ENCODE data around the gene LYAR.

- TF ChIP-seq, protein P1, sequence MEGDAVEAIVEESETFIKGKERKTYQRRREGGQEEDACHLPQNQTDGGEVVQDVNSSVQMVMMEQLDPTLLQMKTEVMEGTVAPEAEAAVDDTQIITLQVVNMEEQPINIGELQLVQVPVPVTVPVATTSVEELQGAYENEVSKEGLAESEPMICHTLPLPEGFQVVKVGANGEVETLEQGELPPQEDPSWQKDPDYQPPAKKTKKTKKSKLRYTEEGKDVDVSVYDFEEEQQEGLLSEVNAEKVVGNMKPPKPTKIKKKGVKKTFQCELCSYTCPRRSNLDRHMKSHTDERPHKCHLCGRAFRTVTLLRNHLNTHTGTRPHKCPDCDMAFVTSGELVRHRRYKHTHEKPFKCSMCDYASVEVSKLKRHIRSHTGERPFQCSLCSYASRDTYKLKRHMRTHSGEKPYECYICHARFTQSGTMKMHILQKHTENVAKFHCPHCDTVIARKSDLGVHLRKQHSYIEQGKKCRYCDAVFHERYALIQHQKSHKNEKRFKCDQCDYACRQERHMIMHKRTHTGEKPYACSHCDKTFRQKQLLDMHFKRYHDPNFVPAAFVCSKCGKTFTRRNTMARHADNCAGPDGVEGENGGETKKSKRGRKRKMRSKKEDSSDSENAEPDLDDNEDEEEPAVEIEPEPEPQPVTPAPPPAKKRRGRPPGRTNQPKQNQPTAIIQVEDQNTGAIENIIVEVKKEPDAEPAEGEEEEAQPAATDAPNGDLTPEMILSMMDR (IDR thresholded peaks at IDR 0.05 in 4 of 5, conservative IDR thresholded peaks at IDR 0.05 in 1 of 5): no peak
- TF ChIP-seq POLR2A (IDR thresholded peaks at IDR 0.05): no peak
Measured at GRCh38 chr4:4320951-4321714, 31.2 kb upstream of the LYAR start.

All from gastrocnemius medialis (tissue), 4 donors.